ENCODE measurements around the gene VPS37B.

The VPS37B gene

DNA sequence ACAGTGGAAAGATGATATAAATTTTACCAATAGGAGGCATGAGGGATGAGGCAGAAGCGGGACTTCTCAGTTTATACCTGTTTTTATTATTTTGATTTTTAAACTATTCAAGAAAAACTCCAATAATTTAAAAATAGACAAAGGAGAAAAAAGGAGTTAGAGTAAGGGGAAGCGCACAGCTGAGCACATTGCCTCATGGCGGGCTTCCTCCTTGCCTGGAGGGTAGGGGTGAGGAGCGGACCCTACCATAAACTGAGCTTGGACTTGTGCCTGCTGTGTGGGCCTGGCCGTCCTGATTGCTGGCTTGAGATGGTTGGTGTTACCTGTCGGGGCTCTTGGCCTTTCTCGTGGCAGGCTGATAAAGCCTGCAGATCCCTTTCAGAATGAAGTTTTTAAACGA, 75.8 kb downstream of the VPS37B start:
- no peak for DNase-seq
- Histone ChIP-seq H3K36me3 (replicated peaks) (no peaks in the 10 kb centered on the region), H3K27me3 (replicated peaks) (no peaks in the 10 kb centered on the region), H3K27ac (no peak overlapping the region), H3K4me3 (ENCODE audit: low read depth, low read length) (no peak overlapping the region)
- in situ Hi-C loops (cut with HindIII; ENCODE audit: low pct_ligation_motif_present, low sequenced_read_pairs): no loop called here
- TF ChIP-seq, protein P1, sequence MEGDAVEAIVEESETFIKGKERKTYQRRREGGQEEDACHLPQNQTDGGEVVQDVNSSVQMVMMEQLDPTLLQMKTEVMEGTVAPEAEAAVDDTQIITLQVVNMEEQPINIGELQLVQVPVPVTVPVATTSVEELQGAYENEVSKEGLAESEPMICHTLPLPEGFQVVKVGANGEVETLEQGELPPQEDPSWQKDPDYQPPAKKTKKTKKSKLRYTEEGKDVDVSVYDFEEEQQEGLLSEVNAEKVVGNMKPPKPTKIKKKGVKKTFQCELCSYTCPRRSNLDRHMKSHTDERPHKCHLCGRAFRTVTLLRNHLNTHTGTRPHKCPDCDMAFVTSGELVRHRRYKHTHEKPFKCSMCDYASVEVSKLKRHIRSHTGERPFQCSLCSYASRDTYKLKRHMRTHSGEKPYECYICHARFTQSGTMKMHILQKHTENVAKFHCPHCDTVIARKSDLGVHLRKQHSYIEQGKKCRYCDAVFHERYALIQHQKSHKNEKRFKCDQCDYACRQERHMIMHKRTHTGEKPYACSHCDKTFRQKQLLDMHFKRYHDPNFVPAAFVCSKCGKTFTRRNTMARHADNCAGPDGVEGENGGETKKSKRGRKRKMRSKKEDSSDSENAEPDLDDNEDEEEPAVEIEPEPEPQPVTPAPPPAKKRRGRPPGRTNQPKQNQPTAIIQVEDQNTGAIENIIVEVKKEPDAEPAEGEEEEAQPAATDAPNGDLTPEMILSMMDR (IDR thresholded peaks at IDR 0.05; ENCODE audit: low read depth, low read length, missing control alignments): no peak

DNA sequence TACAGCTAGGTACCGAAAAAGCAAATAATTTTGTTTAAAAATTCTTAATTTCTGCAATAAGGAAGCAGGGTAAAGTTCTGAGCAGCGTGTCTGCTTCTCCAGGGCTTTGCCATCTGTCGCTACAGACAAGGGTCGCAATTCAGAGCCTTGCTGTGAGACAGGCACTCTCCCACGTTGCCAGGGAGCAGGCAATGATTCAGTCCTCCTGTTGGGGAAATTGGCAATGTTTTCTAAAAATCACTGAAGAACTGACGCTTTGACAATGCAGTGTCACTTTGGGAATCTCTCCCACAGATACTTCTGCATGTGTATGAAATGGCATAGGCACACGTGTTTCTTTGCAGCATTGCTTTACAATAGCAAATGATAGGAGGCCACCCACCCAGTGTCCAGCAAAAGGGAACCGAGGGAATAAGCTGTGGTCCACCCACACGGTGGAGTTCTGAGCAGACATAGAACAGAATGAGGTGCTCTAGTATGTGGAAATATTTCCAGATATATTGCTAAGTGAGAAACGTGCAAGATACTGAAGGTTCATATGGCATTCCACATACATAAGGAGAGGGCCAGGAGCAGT, 76.6 kb downstream of the VPS37B start:
- TF ChIP-seq, protein P1 (IDR thresholded peaks at IDR 0.05; ENCODE audit: low read depth, low read length, missing control alignments): no peak
- no peak for DNase-seq
- H3K4me3 ChIP-seq (ENCODE audit: low read depth, low read length): no peak overlapping the region
- in situ Hi-C loops (cut with HindIII; ENCODE audit: low pct_ligation_motif_present, low sequenced_read_pairs): no loop called here
- no peaks in the 10 kb centered on the region for H3K27me3 ChIP-seq (replicated peaks)
- no peak overlapping the region for H3K27ac ChIP-seq
- no peaks in the 10 kb centered on the region for H3K36me3 ChIP-seq (replicated peaks)
